Left forelimb (tissue), 1 donor: Measurements from ENCODE around the gene NBEAL2.
"Not testable (repeated sequence)": the region's sequence is repeated elsewhere in the genome, so short reads cannot be mapped to it uniquely, and the experiment has no call there.

Experiments used
- DNase-seq: peaks from one replicate; pipeline ENCODE4 v3.0.0-alpha.2; 2018; ENCODE audit warnings: low spot score

Gene NBEAL2

GRCh38 chr3:47012342-47013230 lies 33.1 kb downstream of the NBEAL2 start:
- DNase-seq, result no peak

GRCh38 chr3:47013231-47013630 lies 33.8 kb downstream of the NBEAL2 start:
- DNase-seq, result no peak

GRCh38 chr3:47014036-47014435 lies 34.6 kb downstream of the NBEAL2 start:
- DNase-seq, result no peak

GRCh38 chr3:47015151-47015550 lies 35.7 kb downstream of the NBEAL2 start:
- no peak for DNase-seq

- DNase-seq, result no peak
These were observed 36.8 kb downstream of the NBEAL2 start for GRCh38 chr3:47016086-47016933.

GRCh38 chr3:47016934-47017435 lies 37.5 kb downstream of the NBEAL2 start:
- no peak for DNase-seq

- no peak for DNase-seq
These were observed 38.2 kb downstream of the NBEAL2 start for GRCh38 chr3:47017504-47018268.

- no peak for DNase-seq
These were observed 38.8 kb downstream of the NBEAL2 start for GRCh38 chr3:47018269-47018611.

GRCh38 chr3:47019201-47019600 lies 39.7 kb downstream of the NBEAL2 start:
- no peak for DNase-seq

- DNase-seq, result no peak
These were observed 40.8 kb downstream of the NBEAL2 start for GRCh38 chr3:47020311-47020710.

GRCh38 chr3:47022641-47023071 lies 43.2 kb downstream of the NBEAL2 start:
- no peak for DNase-seq

- no peak for DNase-seq
These were observed 45.5 kb downstream of the NBEAL2 start for GRCh38 chr3:47024932-47025331.

- not testable (repeated sequence) for DNase-seq
These were observed 47.0 kb downstream of the NBEAL2 start for GRCh38 chr3:47026432-47026831.

- DNase-seq, result no peak
These were observed 48.7 kb downstream of the NBEAL2 start for GRCh38 chr3:47028146-47028545.

- no peak for DNase-seq
These were observed 49.2 kb downstream of the NBEAL2 start for GRCh38 chr3:47028667-47029066.

GRCh38 chr3:47031041-47031440 lies 51.6 kb downstream of the NBEAL2 start:
- DNase-seq, result not testable (repeated sequence)

- no peak for DNase-seq
These were observed 55.5 kb downstream of the NBEAL2 start for GRCh38 chr3:47034868-47035489.

GRCh38 chr3:47035645-47036044 lies 56.2 kb downstream of the NBEAL2 start:
- DNase-seq, result no peak

- no peak for DNase-seq
These were observed 56.7 kb downstream of the NBEAL2 start for GRCh38 chr3:47036145-47036544.

- DNase-seq, result not testable (repeated sequence)
These were observed 57.8 kb downstream of the NBEAL2 start for GRCh38 chr3:47037302-47037701.

GRCh38 chr3:47041114-47041513 lies 61.6 kb downstream of the NBEAL2 start:
- DNase-seq, result no peak
